ENCODE data around the gene ITSN1.

The ITSN1 gene

GRCh38 chr21:33848249-33848953 is 206.1 kb downstream of the ITSN1 start:
- no peak overlapping the region for H2AK5ac ChIP-seq (ENCODE audit: low read length)
- no peak overlapping the region for H3K18ac ChIP-seq (ENCODE audit: low read length)
- no peak overlapping the region for H3K4me2 ChIP-seq (ENCODE audit: low read length)
- H4K91ac ChIP-seq (ENCODE audit: low read depth, low read length): peak overlapping the region; percentile 32
- H2BK120ac ChIP-seq (ENCODE audit: insufficient read depth, low read length, poor library complexity): peak overlapping the region; percentile 64
- H3K36me3 ChIP-seq (ENCODE audit: control insufficient read depth in 1 of 2, insufficient read depth in 2 of 2, low read length in 2 of 2): no peaks in the 10 kb centered on the region
- peak overlapping the region; percentile 21 for H3K14ac ChIP-seq (ENCODE audit: low read length)
- no peak overlapping the region for H3K9ac ChIP-seq (ENCODE audit: low read length)
- peak; percentile 84 to 87 for DNase-seq
- WGBS (ENCODE audit: extremely low coverage, insufficient coverage, insufficient read length): 100% methylated on average over 2 of the region's 17 CpGs
- no peak overlapping the region for H2AFZ ChIP-seq (ENCODE audit: insufficient read depth, low read length, poor library complexity)
- H3K4me3 ChIP-seq (ENCODE audit: low read depth, low read length): no peak overlapping the region
- H3K23ac ChIP-seq (ENCODE audit: low read length): no peak overlapping the region
- no peaks in the 10 kb centered on the region for H3K27me3 ChIP-seq (ENCODE audit: insufficient read depth, low read length)
- peaks cover 20% of the 10 kb centered on the region for H3K79me1 ChIP-seq (ENCODE audit: low read length)
- H3K27ac ChIP-seq (ENCODE audit: low read depth, low read length): no peak overlapping the region
- no peaks in the 10 kb centered on the region for H3K79me2 ChIP-seq (ENCODE audit: control insufficient read depth, insufficient read depth, low read length, poor library complexity)
- H2BK12ac ChIP-seq (ENCODE audit: low read length): peak overlapping the region; percentile 40
- H4K8ac ChIP-seq (ENCODE audit: low read depth, low read length): peak overlapping the region; percentile 57
- peak overlapping the region; percentile 48 for H3K4ac ChIP-seq (ENCODE audit: low read depth, low read length)
- peaks cover 4% of the 10 kb centered on the region for H3K9me3 ChIP-seq (ENCODE audit: insufficient read depth, low read depth, low read length)
- peak overlapping the region; percentile 10 for H4K12ac ChIP-seq (ENCODE audit: low read depth, low read length)
- H2BK5ac ChIP-seq (ENCODE audit: low read depth, low read length, poor library complexity): no peak overlapping the region
- peaks cover 27 to 34% of the 10 kb centered on the region in 2 experiments for H3K4me1 ChIP-seq (ENCODE audit: control insufficient read depth in 1 of 2, insufficient read depth in 2 of 2, low read length in 2 of 2)

GRCh38 chr21:33849834-33850233 is 207.5 kb downstream of the ITSN1 start:
- Histone ChIP-seq H3K9me3 (ENCODE audit: insufficient read depth, low read depth, low read length) (peaks cover 5% of the 10 kb centered on the region), H2BK12ac (ENCODE audit: low read length) (no peak overlapping the region), H3K18ac (ENCODE audit: low read length) (no peak overlapping the region), H2BK5ac (ENCODE audit: low read depth, low read length, poor library complexity) (no peak overlapping the region), H2AFZ (ENCODE audit: insufficient read depth, low read length, poor library complexity) (no peak overlapping the region), H2BK120ac (ENCODE audit: insufficient read depth, low read length, poor library complexity) (no peak overlapping the region), H3K4me1 (ENCODE audit: control insufficient read depth in 1 of 2, insufficient read depth in 2 of 2, low read length in 2 of 2) (peaks cover 20 to 33% of the 10 kb centered on the region in 2 experiments), H3K27ac (ENCODE audit: low read depth, low read length) (no peak overlapping the region), H3K4me2 (ENCODE audit: low read length) (no peak overlapping the region), H3K27me3 (ENCODE audit: insufficient read depth, low read length) (no peaks in the 10 kb centered on the region), H3K4ac (ENCODE audit: low read depth, low read length) (no peak overlapping the region), H4K91ac (ENCODE audit: low read depth, low read length) (no peak overlapping the region), H3K23ac (ENCODE audit: low read length) (no peak overlapping the region), H3K4me3 (ENCODE audit: low read depth, low read length) (no peak overlapping the region), H3K9ac (ENCODE audit: low read length) (no peak overlapping the region), H3K36me3 (ENCODE audit: control insufficient read depth in 1 of 2, insufficient read depth in 2 of 2, low read length in 2 of 2) (no peaks in the 10 kb centered on the region), H3K14ac (ENCODE audit: low read length) (no peak overlapping the region), H3K79me2 (ENCODE audit: control insufficient read depth, insufficient read depth, low read length, poor library complexity) (no peaks in the 10 kb centered on the region), H2AK5ac (ENCODE audit: low read length) (no peak overlapping the region), H4K12ac (ENCODE audit: low read depth, low read length) (no peak overlapping the region), H3K79me1 (ENCODE audit: low read length) (peaks cover 15% of the 10 kb centered on the region), H4K8ac (ENCODE audit: low read depth, low read length) (no peak overlapping the region)
- no peak for DNase-seq

GRCh38 chr21:33850401-33850800 is 208.1 kb downstream of the ITSN1 start:
- no peaks in the 10 kb centered on the region for H3K36me3 ChIP-seq (ENCODE audit: control insufficient read depth in 1 of 2, insufficient read depth in 2 of 2, low read length in 2 of 2)
- no peak overlapping the region for H3K4ac ChIP-seq (ENCODE audit: low read depth, low read length)
- no CpG with 5 or more reads among the region's 11 CpGs for WGBS (ENCODE audit: extremely low coverage, insufficient coverage, insufficient read length)
- no peak overlapping the region for H2AK5ac ChIP-seq (ENCODE audit: low read length)
- no peak overlapping the region for H2BK12ac ChIP-seq (ENCODE audit: low read length)
- no peak overlapping the region for H3K4me3 ChIP-seq (ENCODE audit: low read depth, low read length)
- no peak overlapping the region for H3K23ac ChIP-seq (ENCODE audit: low read length)
- no peak overlapping the region for H3K18ac ChIP-seq (ENCODE audit: low read length)
- no peak overlapping the region for H2AFZ ChIP-seq (ENCODE audit: insufficient read depth, low read length, poor library complexity)
- H3K4me2 ChIP-seq (ENCODE audit: low read length): no peak overlapping the region
- H2BK5ac ChIP-seq (ENCODE audit: low read depth, low read length, poor library complexity): no peak overlapping the region
- H3K14ac ChIP-seq (ENCODE audit: low read length): no peak overlapping the region
- H3K27ac ChIP-seq (ENCODE audit: low read depth, low read length): no peak overlapping the region
- H4K12ac ChIP-seq (ENCODE audit: low read depth, low read length): no peak overlapping the region
- H2BK120ac ChIP-seq (ENCODE audit: insufficient read depth, low read length, poor library complexity): no peak overlapping the region
- H3K79me2 ChIP-seq (ENCODE audit: control insufficient read depth, insufficient read depth, low read length, poor library complexity): no peaks in the 10 kb centered on the region
- H3K9me3 ChIP-seq (ENCODE audit: insufficient read depth, low read depth, low read length): peaks cover 5% of the 10 kb centered on the region
- H3K4me1 ChIP-seq (ENCODE audit: control insufficient read depth in 1 of 2, insufficient read depth in 2 of 2, low read length in 2 of 2): peaks cover 15 to 27% of the 10 kb centered on the region in 2 experiments
- no peak for DNase-seq
- no peak overlapping the region for H4K8ac ChIP-seq (ENCODE audit: low read depth, low read length)
- H3K9ac ChIP-seq (ENCODE audit: low read length): no peak overlapping the region
- no peak overlapping the region for H4K91ac ChIP-seq (ENCODE audit: low read depth, low read length)
- peaks cover 10% of the 10 kb centered on the region for H3K79me1 ChIP-seq (ENCODE audit: low read length)
- H3K27me3 ChIP-seq (ENCODE audit: insufficient read depth, low read length): no peaks in the 10 kb centered on the region

GRCh38 chr21:33850985-33851384 is 208.7 kb downstream of the ITSN1 start:
- Histone ChIP-seq H3K18ac (ENCODE audit: low read length) (no peak overlapping the region), H2BK12ac (ENCODE audit: low read length) (no peak overlapping the region), H3K4me1 (ENCODE audit: control insufficient read depth in 1 of 2, insufficient read depth in 2 of 2, low read length in 2 of 2) (peaks cover 9 to 22% of the 10 kb centered on the region in 2 experiments), H4K8ac (ENCODE audit: low read depth, low read length) (no peak overlapping the region), H3K9me3 (ENCODE audit: insufficient read depth, low read depth, low read length) (peaks cover 3% of the 10 kb centered on the region), H3K4me3 (ENCODE audit: low read depth, low read length) (no peak overlapping the region), H3K36me3 (ENCODE audit: control insufficient read depth in 1 of 2, insufficient read depth in 2 of 2, low read length in 2 of 2) (no peaks in the 10 kb centered on the region), H3K4ac (ENCODE audit: low read depth, low read length) (no peak overlapping the region), H4K12ac (ENCODE audit: low read depth, low read length) (no peak overlapping the region), H2BK120ac (ENCODE audit: insufficient read depth, low read length, poor library complexity) (no peak overlapping the region), H3K4me2 (ENCODE audit: low read length) (no peak overlapping the region), H3K79me2 (ENCODE audit: control insufficient read depth, insufficient read depth, low read length, poor library complexity) (no peaks in the 10 kb centered on the region), H3K27ac (ENCODE audit: low read depth, low read length) (no peak overlapping the region), H3K27me3 (ENCODE audit: insufficient read depth, low read length) (no peaks in the 10 kb centered on the region), H4K91ac (ENCODE audit: low read depth, low read length) (no peak overlapping the region), H3K9ac (ENCODE audit: low read length) (no peak overlapping the region), H2AFZ (ENCODE audit: insufficient read depth, low read length, poor library complexity) (no peak overlapping the region), H3K79me1 (ENCODE audit: low read length) (peaks cover 6% of the 10 kb centered on the region), H3K23ac (ENCODE audit: low read length) (no peak overlapping the region), H2BK5ac (ENCODE audit: low read depth, low read length, poor library complexity) (no peak overlapping the region), H2AK5ac (ENCODE audit: low read length) (no peak overlapping the region), H3K14ac (ENCODE audit: low read length) (no peak overlapping the region)
- no peak for DNase-seq
- no CpG with 5 or more reads among the region's 9 CpGs for WGBS (ENCODE audit: extremely low coverage, insufficient coverage, insufficient read length)
